ENCODE results near the gene AHRR.
"Not testable (repeated sequence)": the region's sequence is repeated elsewhere in the genome, so short reads cannot be mapped to it uniquely, and the experiment has no call there.

The AHRR gene

DNA sequence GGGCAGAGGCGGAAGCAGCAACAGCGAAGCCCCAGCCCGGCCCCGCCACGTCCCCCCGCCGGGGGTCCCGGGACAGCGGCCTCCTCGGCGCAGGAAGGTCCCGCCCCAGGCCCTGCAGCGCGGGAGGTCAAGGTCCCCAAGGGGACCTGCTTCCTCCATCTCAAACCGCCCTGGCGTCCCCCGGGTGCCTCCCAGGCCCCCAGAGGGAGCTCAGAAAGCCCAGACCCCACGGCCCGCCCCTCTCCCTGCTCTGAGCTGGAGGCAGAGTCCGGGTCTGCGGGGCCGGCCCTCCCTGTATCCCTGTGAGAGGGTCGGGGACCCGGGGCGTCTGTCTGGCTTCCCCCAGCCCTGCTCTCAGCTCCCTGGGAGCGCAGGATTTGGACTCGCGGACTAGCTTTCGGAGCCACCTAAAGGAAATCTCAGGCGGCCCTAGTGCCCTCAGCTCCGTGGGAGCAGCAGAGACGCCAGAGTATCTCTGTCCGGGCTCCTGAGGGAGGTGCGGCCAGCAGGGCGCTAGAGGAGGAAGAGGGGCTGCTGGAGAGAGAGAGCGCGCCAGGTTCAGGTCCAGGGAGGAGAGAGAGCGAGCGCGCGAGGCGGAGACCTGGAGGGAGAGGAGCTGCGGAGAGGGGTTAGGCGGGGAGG, 152.2 kb downstream of the AHRR start:
- DNase-seq (ENCODE audit: low read depth): no peak
- in situ Hi-C loops (cut with HindIII; ENCODE audit: low sequenced_read_pairs): no loop called here

GRCh38 chr5:474232-474839, 152.8 kb downstream of the AHRR start:
- peak overlapping the region; percentile 83 for H3K4me3 ChIP-seq (ENCODE audit: low read depth, low read length)
- DNase-seq (ENCODE audit: low read depth); in situ Hi-C loops (cut with HindIII; ENCODE audit: low sequenced_read_pairs): not testable (repeated sequence)

More for the DNA sequence above, 152.2 kb downstream of the AHRR start:
- TF ChIP-seq, protein P1, sequence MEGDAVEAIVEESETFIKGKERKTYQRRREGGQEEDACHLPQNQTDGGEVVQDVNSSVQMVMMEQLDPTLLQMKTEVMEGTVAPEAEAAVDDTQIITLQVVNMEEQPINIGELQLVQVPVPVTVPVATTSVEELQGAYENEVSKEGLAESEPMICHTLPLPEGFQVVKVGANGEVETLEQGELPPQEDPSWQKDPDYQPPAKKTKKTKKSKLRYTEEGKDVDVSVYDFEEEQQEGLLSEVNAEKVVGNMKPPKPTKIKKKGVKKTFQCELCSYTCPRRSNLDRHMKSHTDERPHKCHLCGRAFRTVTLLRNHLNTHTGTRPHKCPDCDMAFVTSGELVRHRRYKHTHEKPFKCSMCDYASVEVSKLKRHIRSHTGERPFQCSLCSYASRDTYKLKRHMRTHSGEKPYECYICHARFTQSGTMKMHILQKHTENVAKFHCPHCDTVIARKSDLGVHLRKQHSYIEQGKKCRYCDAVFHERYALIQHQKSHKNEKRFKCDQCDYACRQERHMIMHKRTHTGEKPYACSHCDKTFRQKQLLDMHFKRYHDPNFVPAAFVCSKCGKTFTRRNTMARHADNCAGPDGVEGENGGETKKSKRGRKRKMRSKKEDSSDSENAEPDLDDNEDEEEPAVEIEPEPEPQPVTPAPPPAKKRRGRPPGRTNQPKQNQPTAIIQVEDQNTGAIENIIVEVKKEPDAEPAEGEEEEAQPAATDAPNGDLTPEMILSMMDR (IDR thresholded peaks at IDR 0.05; ENCODE audit: low read depth, low read length, missing control alignments): no peak
- peak overlapping the region; percentile 83 for H3K4me3 ChIP-seq (ENCODE audit: low read depth, low read length)

GRCh38 chr5:474840-475661, 153.5 kb downstream of the AHRR start:
- in situ Hi-C loops (cut with HindIII; ENCODE audit: low sequenced_read_pairs): no loop called here
- TF ChIP-seq, protein P1 (IDR thresholded peaks at IDR 0.05; ENCODE audit: low read depth, low read length, missing control alignments): no peak
- H3K4me3 ChIP-seq (ENCODE audit: low read depth, low read length): peak overlapping the region; percentile 32
- no peak for DNase-seq (ENCODE audit: low read depth)

GRCh38 chr5:475704-476101, 154.2 kb downstream of the AHRR start:
- in situ Hi-C loops (cut with HindIII; ENCODE audit: low sequenced_read_pairs): no loop called here
- no peak for DNase-seq (ENCODE audit: low read depth)
- no peak overlapping the region for H3K4me3 ChIP-seq (ENCODE audit: low read depth, low read length)
- TF ChIP-seq, protein P1 (IDR thresholded peaks at IDR 0.05; ENCODE audit: low read depth, low read length, missing control alignments): no peak

DNA sequence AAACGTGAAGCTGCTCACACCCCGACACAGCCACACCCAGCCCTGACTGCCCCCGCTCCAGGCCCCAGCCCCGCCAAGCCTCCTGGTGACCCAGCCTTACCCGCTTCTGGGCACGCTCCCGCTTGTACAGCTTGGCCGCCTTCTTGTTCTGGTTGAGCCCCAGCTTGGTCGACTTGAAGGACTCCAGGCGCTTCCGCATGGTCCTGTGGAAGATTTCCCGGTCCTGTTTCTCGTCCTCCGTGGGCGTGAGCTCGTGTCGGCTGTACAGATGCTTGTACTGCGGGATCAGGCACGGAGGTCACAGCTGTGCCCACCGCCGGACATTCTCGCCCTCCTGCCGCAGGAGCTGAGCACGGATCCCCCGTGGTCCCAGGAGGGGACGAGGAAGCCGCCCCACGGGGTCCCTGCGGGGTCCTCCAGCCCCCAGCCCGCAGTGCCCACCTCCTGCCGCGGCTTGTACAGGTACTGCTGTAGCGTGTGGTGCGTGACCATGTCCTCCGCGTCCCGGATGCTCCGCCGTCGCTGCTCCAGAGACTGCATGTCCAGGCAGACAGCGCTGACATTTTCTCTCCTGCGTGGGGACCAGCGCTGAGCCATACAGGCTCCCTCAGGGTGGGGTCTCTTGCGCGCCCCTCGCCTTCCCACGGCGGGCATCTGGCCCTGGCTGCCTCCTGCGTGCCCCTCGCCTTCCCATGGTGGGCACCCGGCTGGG, 154.7 kb downstream of the AHRR start:
- no peak for DNase-seq (ENCODE audit: low read depth)
- H3K4me3 ChIP-seq (ENCODE audit: low read depth, low read length): no peak overlapping the region
- in situ Hi-C loops (cut with HindIII; ENCODE audit: low sequenced_read_pairs): no loop called here
- TF ChIP-seq, protein P1 (IDR thresholded peaks at IDR 0.05; ENCODE audit: low read depth, low read length, missing control alignments): no peak

GRCh38 chr5:476814-477175, 155.3 kb downstream of the AHRR start:
- TF ChIP-seq, protein P1 (IDR thresholded peaks at IDR 0.05; ENCODE audit: low read depth, low read length, missing control alignments): no peak
- no peak for DNase-seq (ENCODE audit: low read depth)
- in situ Hi-C loops (cut with HindIII; ENCODE audit: low sequenced_read_pairs): no loop called here
- H3K4me3 ChIP-seq (ENCODE audit: low read depth, low read length): no peak overlapping the region
